Suprapubic skin (tissue), 4 donors: ENCODE data around the gene PTPRD.

ENCODE experiments used
- CTCF ChIP-seq, 2 donors: fragments of 200-600 bp in 1 of 2; fragments of 450-650 bp in 1 of 2; sonication (generic) in 1 of 2; IDR thresholded peaks; one replicate each; pipeline ENCODE4 v1.5.1; 2016 to 2019; ENCODE audit warnings: antibody characterized with exemption in 2 of 2, mild to moderate bottlenecking in 1 of 2, moderate library complexity in 1 of 2
- EP300 ChIP-seq: sonication (generic); formaldehyde crosslinking; IDR thresholded peaks from one replicate; pipeline ENCODE4 v1.6.1; 2017; ENCODE audit warnings: antibody characterized with exemption
- POLR2A ChIP-seq, 2 donors: fragments of 450-650 bp; IDR thresholded peaks; one replicate each; pipeline ENCODE4 v1.6.1; 2017; ENCODE audit warnings: antibody characterized with exemption in 2 of 2, mild to moderate bottlenecking in 2 of 2, moderate library complexity in 2 of 2
- POLR2AphosphoS5 ChIP-seq, 3 donors: sonication (generic); formaldehyde crosslinking; IDR thresholded peaks; one replicate each; pipeline ENCODE4 v1.6.1; 2017; ENCODE audit warnings: antibody characterized with exemption in 3 of 3

- no peak for TF ChIP-seq POLR2AphosphoS5 (IDR thresholded peaks at IDR 0.05)
- no peak for TF ChIP-seq CTCF (IDR thresholded peaks at IDR 0.05)
- no peak for TF ChIP-seq EP300
- TF ChIP-seq POLR2A (IDR thresholded peaks at IDR 0.05) = no peak
Observed at GRCh38 chr9:8265281-8265680, 2347.5 kb downstream of the PTPRD start.
